IMR-90 (cell line): Measurements from ENCODE around the gene CCDC200.

Source experiments
- CTCF ChIP-seq: conservative IDR thresholded peaks from 2 replicates; pipeline ENCODE4 v1.5.1; 2012; ENCODE audit warnings: mild to moderate bottlenecking, low read depth, low read length, improper control_type of control experiment
- POLR2A ChIP-seq: IDR thresholded peaks from 2 replicates; pipeline ENCODE4 v1.6.1; 2012; ENCODE audit warnings: mild to moderate bottlenecking, low read depth, low read length

GRCh38 chr17:43220511-43221125 lies 7.8 kb downstream of the CCDC200 start:
- TF ChIP-seq POLR2A, result no peak
- no peak for TF ChIP-seq CTCF
